GM18505 (cell line): ENCODE results near the gene ADAM8.

Source experiments
- ATAC-seq: cut with Tn5 transposase; IDR thresholded peaks from one replicate; pipeline ENCODE4 v1.9.1; 2021; ENCODE audit not compliant: unreplicated experiment
- POLR2A ChIP-seq: IDR thresholded peaks from 4 replicates; pipeline ENCODE4 v1.6.1; 2011; ENCODE audit warnings: borderline replicate concordance; ENCODE audit not compliant: insufficient read depth, insufficient read length; ENCODE audit errors: extremely low read depth

ADAM8 gene

GRCh38 chr10:133282846-133283390 is 6.2 kb upstream of the ADAM8 start:
- ATAC-seq = no peak
- TF ChIP-seq POLR2A = no peak

- no peak for TF ChIP-seq POLR2A
- no peak for ATAC-seq
Observed at GRCh38 chr10:133281628-133282372, 5.1 kb upstream of the ADAM8 start.

GRCh38 chr10:133281084-133281483 is 4.4 kb upstream of the ADAM8 start:
- no peak for TF ChIP-seq POLR2A
- no peak for ATAC-seq

- no peak for ATAC-seq
- TF ChIP-seq POLR2A = no peak
Observed at GRCh38 chr10:133280391-133281059, 3.9 kb upstream of the ADAM8 start.

GRCh38 chr10:133279326-133280226 is 2.9 kb upstream of the ADAM8 start:
- ATAC-seq = no peak
- no peak for TF ChIP-seq POLR2A

- peak; percentile 38 for ATAC-seq
- no peak for TF ChIP-seq POLR2A
Observed at GRCh38 chr10:133278577-133279265, 2.1 kb upstream of the ADAM8 start.

- no peak for ATAC-seq
- no peak for TF ChIP-seq POLR2A
Observed at GRCh38 chr10:133277993-133278576, 1.4 kb upstream of the ADAM8 start.

GRCh38 chr10:133277277-133277992 is 767 bp upstream of the ADAM8 start:
- ATAC-seq = no peak

GRCh38 chr10:133276100-133276434 is 601 bp downstream of the ADAM8 start:
- ATAC-seq = no peak
- no peak for TF ChIP-seq POLR2A

More at GRCh38 chr10:133277277-133277992, 767 bp upstream of the ADAM8 start:
- no peak for TF ChIP-seq POLR2A

GRCh38 chr10:133275684-133276092 is 980 bp downstream of the ADAM8 start:
- peak; percentile 32 for ATAC-seq
- peak; percentile 43 for TF ChIP-seq POLR2A

GRCh38 chr10:133274751-133275683 is 1.7 kb downstream of the ADAM8 start:
- ATAC-seq = peak; percentile 49
- peak; percentile 55 for TF ChIP-seq POLR2A
